Activated CD4-positive, alpha-beta T cell treated with anti-CD3 and anti-CD28 coated beads, Interleukin-2, amount 50 U/mL, for 4 hours (primary cell): ENCODE measurements around the gene L3MBTL1.
"Not testable (repeated sequence)": the region's sequence is repeated elsewhere in the genome, so short reads cannot be mapped to it uniquely, and the experiment has no call there.

ENCODE experiments used
- DNase-seq, 2 experiments: peaks; one replicate each; pipeline ENCODE4 v3.0.0-alpha.2; 2020

L3MBTL1 gene

GRCh38 chr20:43560974-43561373, 53.5 kb downstream of the L3MBTL1 start:
- DNase-seq: no peak

- DNase-seq: no peak
Measured at GRCh38 chr20:43563429-43563828, 55.9 kb downstream of the L3MBTL1 start.

- no peak for DNase-seq
Measured at GRCh38 chr20:43563991-43564390, 56.5 kb downstream of the L3MBTL1 start.

GRCh38 chr20:43564455-43564854, 57.0 kb downstream of the L3MBTL1 start:
- no peak for DNase-seq

- DNase-seq: no peak
Measured at GRCh38 chr20:43564993-43565757, 57.7 kb downstream of the L3MBTL1 start.

GRCh38 chr20:43565758-43566104, 58.2 kb downstream of the L3MBTL1 start:
- DNase-seq: no peak

- DNase-seq: no peak
Measured at GRCh38 chr20:43567477-43567876, 60.0 kb downstream of the L3MBTL1 start.

- DNase-seq: no peak
Measured at GRCh38 chr20:43568706-43569105, 61.2 kb downstream of the L3MBTL1 start.

- DNase-seq: no peak
Measured at GRCh38 chr20:43569282-43569681, 61.8 kb downstream of the L3MBTL1 start.

GRCh38 chr20:43570496-43570895, 63.0 kb downstream of the L3MBTL1 start:
- DNase-seq: no peak

GRCh38 chr20:43571310-43571709, 63.8 kb downstream of the L3MBTL1 start:
- no peak for DNase-seq

- no peak for DNase-seq
Measured at GRCh38 chr20:43571771-43572170, 64.3 kb downstream of the L3MBTL1 start.

- no peak for DNase-seq
Measured at GRCh38 chr20:43572891-43573290, 65.4 kb downstream of the L3MBTL1 start.

GRCh38 chr20:43576108-43576507, 68.6 kb downstream of the L3MBTL1 start:
- no peak for DNase-seq

GRCh38 chr20:43579861-43580793, 72.6 kb downstream of the L3MBTL1 start:
- DNase-seq: no peak

- no peak for DNase-seq
Measured at GRCh38 chr20:43583133-43583864, 75.8 kb downstream of the L3MBTL1 start.

GRCh38 chr20:43583982-43584432, 76.5 kb downstream of the L3MBTL1 start:
- DNase-seq: no peak

- DNase-seq: no peak
Measured at GRCh38 chr20:43584448-43585136, 77.1 kb downstream of the L3MBTL1 start.

- DNase-seq: no peak
Measured at GRCh38 chr20:43586641-43587040, 79.1 kb downstream of the L3MBTL1 start.

- not testable (repeated sequence) for DNase-seq
Measured at GRCh38 chr20:43588526-43588925, 81.0 kb downstream of the L3MBTL1 start.

GRCh38 chr20:43590036-43590391, 82.5 kb downstream of the L3MBTL1 start:
- DNase-seq: no peak
